SK-N-SH treated with all-trans-retinoic acid at 6 μM for 48 hours (cell line): ENCODE results near the gene PLD5.

Source experiments
- ATAC-seq: fragments of 200-7000 bp; cut with Tn5 transposase; 3 replicates; pipeline ENCODE4 v1.9.1; 2020; ENCODE audit warnings: mild to moderate bottlenecking, moderate library complexity
- CSDC2 ChIP-seq: fragments of 250-450 bp; sonication (Bioruptor Pico); IDR thresholded peaks from 2 replicates; pipeline ENCODE4 v1.5.0; 2020; ENCODE audit warnings: mild to moderate bottlenecking, moderate library complexity
- ESRRG ChIP-seq: fragments of 250-450 bp; sonication (Bioruptor Pico); IDR thresholded peaks from 2 replicates; pipeline ENCODE4 v1.6.1; 2021; ENCODE audit warnings: mild to moderate bottlenecking
- GLIS3 ChIP-seq: fragments of 250-450 bp; sonication (Bioruptor Pico); IDR thresholded peaks from 2 replicates; pipeline ENCODE4 v1.5.0; 2020; ENCODE audit warnings: mild to moderate bottlenecking, moderate library complexity
- ISL1 ChIP-seq: fragments of 250-450 bp; sonication (Bioruptor Pico); IDR thresholded peaks from 2 replicates; pipeline ENCODE4 v2.1.2; 2022; ENCODE audit warnings: mild to moderate bottlenecking, moderate library complexity
- OSR1 ChIP-seq: fragments of 250-450 bp; sonication (Bioruptor Pico); IDR thresholded peaks from 2 replicates; pipeline ENCODE4 v1.8.0; 2022; ENCODE audit warnings: moderate library complexity, mild to moderate bottlenecking, inconsistent platforms
- PPARA ChIP-seq: fragments of 250-450 bp; sonication (Bioruptor Pico); IDR thresholded peaks from 2 replicates; pipeline ENCODE4 v1.5.0; 2020; ENCODE audit warnings: mild to moderate bottlenecking, borderline replicate concordance
- SNAI2 ChIP-seq: fragments of 250-450 bp; sonication (Bioruptor Pico); IDR thresholded peaks from 2 replicates; pipeline ENCODE4 v1.5.0; 2020; ENCODE audit warnings: mild to moderate bottlenecking, moderate library complexity
- TCF4 ChIP-seq: fragments of 250-450 bp; sonication (Bioruptor Pico); IDR thresholded peaks from 2 replicates; pipeline ENCODE4 v1.8.0; 2021; ENCODE audit warnings: mild to moderate bottlenecking, moderate library complexity, borderline replicate concordance
- TOX ChIP-seq: fragments of 250-450 bp; sonication (Bioruptor Pico); IDR thresholded peaks from 2 replicates; pipeline ENCODE4 v1.8.0; 2021; ENCODE audit warnings: mild to moderate bottlenecking, moderate library complexity, borderline replicate concordance
- ZC3H10 ChIP-seq: fragments of 250-450 bp; sonication (Bioruptor Pico); IDR thresholded peaks from 2 replicates; pipeline ENCODE4 v1.5.1; 2021; ENCODE audit warnings: mild to moderate bottlenecking, moderate library complexity
- ZFP30 ChIP-seq: fragments of 450-650 bp; formaldehyde crosslinking; IDR thresholded peaks from 2 replicates; pipeline ENCODE4 v1.5.0; 2022; ENCODE audit warnings: mild to moderate bottlenecking, moderate library complexity
- ZNF8 ChIP-seq: fragments of 450-650 bp; formaldehyde crosslinking; IDR thresholded peaks from 2 replicates; pipeline ENCODE4 v1.5.0; 2020; ENCODE audit warnings: mild to moderate bottlenecking, moderate library complexity
- TF ChIP-seq, protein P1 (sequence below): fragments of 250-450 bp; sonication (Bioruptor Pico); IDR thresholded peaks from 2 replicates; pipeline ENCODE4 v1.5.1; 2021; ENCODE audit warnings: mild to moderate bottlenecking, moderate library complexity
- TF ChIP-seq, protein P2 (sequence below): fragments of 250-450 bp; sonication (Bioruptor Pico); IDR thresholded peaks from 2 replicates; pipeline ENCODE4 v1.8.0; 2021; ENCODE audit warnings: low read depth, mild to moderate bottlenecking, moderate library complexity, borderline replicate concordance
- TF ChIP-seq, protein P3 (sequence below): fragments of 250-450 bp; sonication (Bioruptor Pico); IDR thresholded peaks from 2 replicates; pipeline ENCODE4 v1.5.1; 2020; ENCODE audit warnings: low read depth, mild to moderate bottlenecking, moderate library complexity
- TF ChIP-seq, protein P4 (sequence below): fragments of 250-450 bp; sonication (Bioruptor Pico); IDR thresholded peaks from 2 replicates; pipeline ENCODE4 v1.5.0; 2020; ENCODE audit warnings: mild to moderate bottlenecking, moderate library complexity
- TF ChIP-seq, protein P5 (sequence below): fragments of 250-450 bp; sonication (Bioruptor Pico); IDR thresholded peaks from 2 replicates; pipeline ENCODE4 v1.8.0; 2020; ENCODE audit warnings: mild to moderate bottlenecking, moderate library complexity, borderline replicate concordance

Gene PLD5

DNA sequence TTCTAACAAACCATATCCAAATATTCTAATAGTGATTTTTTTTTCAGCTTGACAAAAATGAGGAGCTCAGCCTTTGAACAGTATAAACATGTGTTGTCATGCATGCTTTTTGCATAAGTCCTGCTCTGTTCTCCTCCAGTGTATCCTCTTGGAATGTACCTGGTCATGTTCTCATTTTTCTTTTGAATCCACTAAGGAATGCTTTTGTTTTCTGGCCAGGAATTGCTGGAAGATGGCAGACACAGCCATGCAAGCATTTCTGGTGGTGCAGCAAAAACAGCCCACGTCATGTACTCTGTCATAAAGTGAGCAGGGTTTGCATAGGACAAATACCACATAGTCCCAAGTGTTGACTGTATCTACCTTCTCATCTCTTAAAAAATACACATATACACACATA, 11.5 kb upstream of the PLD5 start (continued):
- no peak for TF ChIP-seq ZFP30 (CRISPR knock-in tag)

DNA sequence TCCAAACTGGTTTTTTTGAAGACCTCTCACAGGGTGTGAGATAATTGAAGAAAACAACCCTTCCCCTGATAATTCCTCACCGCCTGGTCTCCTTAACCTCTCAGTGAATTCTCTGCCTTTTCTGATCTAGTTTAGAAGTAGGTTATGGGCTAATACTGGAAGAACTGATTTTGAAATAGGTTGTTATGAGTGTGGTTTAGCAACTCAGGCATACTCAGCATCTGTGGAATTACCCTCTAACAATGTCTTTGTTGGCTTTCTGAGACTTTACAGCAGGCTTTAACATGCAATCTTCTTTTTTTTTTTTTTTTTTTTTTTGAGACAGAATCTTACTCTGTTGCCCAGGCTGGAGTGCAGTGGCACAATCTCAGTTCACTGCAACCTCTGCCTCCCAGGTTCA, 10.3 kb upstream of the PLD5 start:
- no peak for ATAC-seq
- no peak for TF ChIP-seq TOX (CRISPR knock-in tag)

DNA sequence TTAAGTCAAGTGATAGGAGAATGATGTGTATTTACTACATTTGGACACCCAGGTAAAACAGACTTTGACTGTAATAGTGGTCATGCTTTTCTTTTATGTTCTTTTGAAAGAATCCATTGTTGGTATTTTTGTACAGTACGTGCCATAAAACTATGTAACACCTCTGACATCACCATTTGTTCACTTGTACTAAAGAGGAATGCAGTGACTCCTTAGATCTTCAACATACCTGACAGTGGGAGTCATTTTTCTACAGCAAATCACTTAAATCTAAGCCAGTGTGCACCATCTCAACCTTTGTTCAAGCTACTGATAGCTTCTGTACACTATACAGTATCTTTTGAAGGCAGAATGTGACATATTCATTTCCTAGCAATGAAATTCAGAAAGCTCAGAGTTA, 6.3 kb upstream of the PLD5 start:
- TF ChIP-seq CSDC2 (CRISPR knock-in tag) (no peak), ZC3H10 (no peak), ZNF8 (CRISPR knock-in tag) (no peak), GLIS3 (no peak), ISL1 (CRISPR knock-in tag) (no peak), OSR1 (CRISPR knock-in tag) (no peak), ZFP30 (CRISPR knock-in tag) (no peak)
- TF ChIP-seq, protein P1, sequence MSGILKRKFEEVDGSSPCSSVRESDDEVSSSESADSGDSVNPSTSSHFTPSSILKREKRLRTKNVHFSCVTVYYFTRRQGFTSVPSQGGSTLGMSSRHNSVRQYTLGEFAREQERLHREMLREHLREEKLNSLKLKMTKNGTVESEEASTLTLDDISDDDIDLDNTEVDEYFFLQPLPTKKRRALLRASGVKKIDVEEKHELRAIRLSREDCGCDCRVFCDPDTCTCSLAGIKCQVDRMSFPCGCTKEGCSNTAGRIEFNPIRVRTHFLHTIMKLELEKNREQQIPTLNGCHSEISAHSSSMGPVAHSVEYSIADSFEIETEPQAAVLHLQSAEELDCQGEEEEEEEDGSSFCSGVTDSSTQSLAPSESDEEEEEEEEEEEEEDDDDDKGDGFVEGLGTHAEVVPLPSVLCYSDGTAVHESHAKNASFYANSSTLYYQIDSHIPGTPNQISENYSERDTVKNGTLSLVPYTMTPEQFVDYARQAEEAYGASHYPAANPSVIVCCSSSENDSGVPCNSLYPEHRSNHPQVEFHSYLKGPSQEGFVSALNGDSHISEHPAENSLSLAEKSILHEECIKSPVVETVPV (CRISPR knock-in tag): no peak
- TF ChIP-seq, protein P2, sequence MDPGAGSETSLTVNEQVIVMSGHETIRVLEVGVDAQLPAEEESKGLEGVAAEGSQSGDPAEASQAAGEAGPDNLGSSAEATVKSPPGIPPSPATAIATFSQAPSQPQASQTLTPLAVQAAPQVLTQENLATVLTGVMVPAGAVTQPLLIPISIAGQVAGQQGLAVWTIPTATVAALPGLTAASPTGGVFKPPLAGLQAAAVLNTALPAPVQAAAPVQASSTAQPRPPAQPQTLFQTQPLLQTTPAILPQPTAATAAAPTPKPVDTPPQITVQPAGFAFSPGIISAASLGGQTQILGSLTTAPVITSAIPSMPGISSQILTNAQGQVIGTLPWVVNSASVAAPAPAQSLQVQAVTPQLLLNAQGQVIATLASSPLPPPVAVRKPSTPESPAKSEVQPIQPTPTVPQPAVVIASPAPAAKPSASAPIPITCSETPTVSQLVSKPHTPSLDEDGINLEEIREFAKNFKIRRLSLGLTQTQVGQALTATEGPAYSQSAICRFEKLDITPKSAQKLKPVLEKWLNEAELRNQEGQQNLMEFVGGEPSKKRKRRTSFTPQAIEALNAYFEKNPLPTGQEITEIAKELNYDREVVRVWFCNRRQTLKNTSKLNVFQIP (CRISPR knock-in tag): no peak
- TF ChIP-seq, protein P3, sequence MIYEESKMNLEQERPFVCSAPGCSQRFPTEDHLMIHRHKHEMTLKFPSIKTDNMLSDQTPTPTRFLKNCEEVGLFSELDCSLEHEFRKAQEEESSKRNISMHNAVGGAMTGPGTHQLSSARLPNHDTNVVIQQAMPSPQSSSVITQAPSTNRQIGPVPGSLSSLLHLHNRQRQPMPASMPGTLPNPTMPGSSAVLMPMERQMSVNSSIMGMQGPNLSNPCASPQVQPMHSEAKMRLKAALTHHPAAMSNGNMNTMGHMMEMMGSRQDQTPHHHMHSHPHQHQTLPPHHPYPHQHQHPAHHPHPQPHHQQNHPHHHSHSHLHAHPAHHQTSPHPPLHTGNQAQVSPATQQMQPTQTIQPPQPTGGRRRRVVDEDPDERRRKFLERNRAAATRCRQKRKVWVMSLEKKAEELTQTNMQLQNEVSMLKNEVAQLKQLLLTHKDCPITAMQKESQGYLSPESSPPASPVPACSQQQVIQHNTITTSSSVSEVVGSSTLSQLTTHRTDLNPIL (CRISPR knock-in tag): no peak
- TF ChIP-seq, all 23 proteins: peak for 0
- no peak for ATAC-seq

DNA sequence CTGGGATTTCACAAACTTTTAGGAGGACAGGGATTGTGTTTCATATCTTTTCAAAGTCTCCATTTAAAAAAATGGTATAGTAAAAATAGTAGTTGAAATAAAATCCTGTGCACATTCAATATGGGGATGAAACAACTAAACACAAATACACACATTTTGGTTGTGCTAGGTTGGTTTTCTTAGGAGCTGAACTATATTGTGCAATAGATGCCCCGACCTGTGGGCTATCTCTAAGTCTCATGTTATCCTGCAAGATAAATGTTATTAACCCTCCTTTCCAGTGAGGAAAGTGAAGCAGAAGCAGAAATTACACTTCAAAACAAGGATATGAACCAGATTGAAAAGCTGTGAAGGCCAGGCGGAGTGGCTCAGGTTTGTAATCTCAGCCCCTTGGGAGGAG, 1.3 kb upstream of the PLD5 start:
- no peak for ATAC-seq
- TF ChIP-seq SNAI2 (no peak), ISL1 (CRISPR knock-in tag) (no peak), ESRRG (CRISPR knock-in tag) (no peak), PPARA (CRISPR knock-in tag) (no peak), TOX (CRISPR knock-in tag) (no peak)
- TF ChIP-seq, protein P4, sequence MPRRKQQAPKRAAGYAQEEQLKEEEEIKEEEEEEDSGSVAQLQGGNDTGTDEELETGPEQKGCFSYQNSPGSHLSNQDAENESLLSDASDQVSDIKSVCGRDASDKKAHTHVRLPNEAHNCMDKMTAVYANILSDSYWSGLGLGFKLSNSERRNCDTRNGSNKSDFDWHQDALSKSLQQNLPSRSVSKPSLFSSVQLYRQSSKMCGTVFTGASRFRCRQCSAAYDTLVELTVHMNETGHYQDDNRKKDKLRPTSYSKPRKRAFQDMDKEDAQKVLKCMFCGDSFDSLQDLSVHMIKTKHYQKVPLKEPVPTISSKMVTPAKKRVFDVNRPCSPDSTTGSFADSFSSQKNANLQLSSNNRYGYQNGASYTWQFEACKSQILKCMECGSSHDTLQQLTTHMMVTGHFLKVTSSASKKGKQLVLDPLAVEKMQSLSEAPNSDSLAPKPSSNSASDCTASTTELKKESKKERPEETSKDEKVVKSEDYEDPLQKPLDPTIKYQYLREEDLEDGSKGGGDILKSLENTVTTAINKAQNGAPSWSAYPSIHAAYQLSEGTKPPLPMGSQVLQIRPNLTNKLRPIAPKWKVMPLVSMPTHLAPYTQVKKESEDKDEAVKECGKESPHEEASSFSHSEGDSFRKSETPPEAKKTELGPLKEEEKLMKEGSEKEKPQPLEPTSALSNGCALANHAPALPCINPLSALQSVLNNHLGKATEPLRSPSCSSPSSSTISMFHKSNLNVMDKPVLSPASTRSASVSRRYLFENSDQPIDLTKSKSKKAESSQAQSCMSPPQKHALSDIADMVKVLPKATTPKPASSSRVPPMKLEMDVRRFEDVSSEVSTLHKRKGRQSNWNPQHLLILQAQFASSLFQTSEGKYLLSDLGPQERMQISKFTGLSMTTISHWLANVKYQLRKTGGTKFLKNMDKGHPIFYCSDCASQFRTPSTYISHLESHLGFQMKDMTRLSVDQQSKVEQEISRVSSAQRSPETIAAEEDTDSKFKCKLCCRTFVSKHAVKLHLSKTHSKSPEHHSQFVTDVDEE (CRISPR knock-in tag): no peak
- TF ChIP-seq, protein P5, sequence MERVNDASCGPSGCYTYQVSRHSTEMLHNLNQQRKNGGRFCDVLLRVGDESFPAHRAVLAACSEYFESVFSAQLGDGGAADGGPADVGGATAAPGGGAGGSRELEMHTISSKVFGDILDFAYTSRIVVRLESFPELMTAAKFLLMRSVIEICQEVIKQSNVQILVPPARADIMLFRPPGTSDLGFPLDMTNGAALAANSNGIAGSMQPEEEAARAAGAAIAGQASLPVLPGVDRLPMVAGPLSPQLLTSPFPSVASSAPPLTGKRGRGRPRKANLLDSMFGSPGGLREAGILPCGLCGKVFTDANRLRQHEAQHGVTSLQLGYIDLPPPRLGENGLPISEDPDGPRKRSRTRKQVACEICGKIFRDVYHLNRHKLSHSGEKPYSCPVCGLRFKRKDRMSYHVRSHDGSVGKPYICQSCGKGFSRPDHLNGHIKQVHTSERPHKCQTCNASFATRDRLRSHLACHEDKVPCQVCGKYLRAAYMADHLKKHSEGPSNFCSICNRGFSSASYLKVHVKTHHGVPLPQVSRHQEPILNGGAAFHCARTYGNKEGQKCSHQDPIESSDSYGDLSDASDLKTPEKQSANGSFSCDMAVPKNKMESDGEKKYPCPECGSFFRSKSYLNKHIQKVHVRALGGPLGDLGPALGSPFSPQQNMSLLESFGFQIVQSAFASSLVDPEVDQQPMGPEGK (CRISPR knock-in tag): no peak
- TF ChIP-seq, all 23 proteins: peak for 0

DNA sequence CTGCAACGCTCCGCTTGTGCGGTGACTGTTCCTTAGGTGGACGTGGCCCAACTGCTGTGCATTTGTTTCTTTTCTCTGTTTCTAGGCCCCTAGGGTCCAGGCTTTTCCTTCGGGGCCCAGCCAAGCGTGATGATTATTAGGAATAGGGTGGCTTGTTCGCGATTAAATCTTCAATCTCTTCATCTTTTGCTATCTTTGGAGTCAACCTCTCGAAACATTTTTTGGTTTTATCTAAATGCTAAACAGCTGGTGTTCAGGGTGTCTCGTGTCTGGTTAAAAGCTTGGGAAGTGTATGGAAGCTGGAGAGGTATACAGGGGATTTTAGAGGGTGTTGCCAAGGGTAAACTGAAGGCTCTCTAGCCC, 844 bp upstream of the PLD5 start:
- peak; percentile 38; the same call in 2 of the 3 replicates for ATAC-seq
- TF ChIP-seq TCF4 (CRISPR knock-in tag): peak; percentile 63; the same call in 1 of the 2 replicates
- TF ChIP-seq, protein P5 (CRISPR knock-in tag): no peak
